Large intestine (tissue), 3 donors: ENCODE results near the gene ARID3B. TPM values are rescaled to one million over a fixed set of nuclear protein-coding genes. Genes with fewer than 3 reads are reported as not detected.
A peak's percentile ranks its signal among the peaks of the same experiment; 100 is the strongest.

Source experiments
- DNase-seq, 2 donors: peaks; one replicate each; pipeline versions ENCODE4 v3.0.0 to v3.0.0-alpha.2; 2013
- H3K27ac ChIP-seq: one replicate; pipeline ENCODE4 v1.5.1; 2013; ENCODE audit warnings: low read length
- H3K27me3 ChIP-seq: 2 replicates; pipeline ENCODE4 v1.6.1; 2013; ENCODE audit warnings: low read length; ENCODE audit not compliant: control insufficient read depth, insufficient read depth
- H3K36me3 ChIP-seq: 2 replicates; pipeline ENCODE4 v1.6.1; 2013; ENCODE audit warnings: low read length; ENCODE audit not compliant: control insufficient read depth, insufficient read depth
- H3K4me1 ChIP-seq: one replicate; pipeline ENCODE4 v1.6.1; 2013; ENCODE audit warnings: low read length; ENCODE audit not compliant: control insufficient read depth, insufficient read depth
- H3K4me3 ChIP-seq: one replicate; pipeline ENCODE4 v1.5.1; 2013; ENCODE audit warnings: low read length
- H3K9me3 ChIP-seq: one replicate; pipeline ENCODE4 v1.6.1; 2013; ENCODE audit warnings: mild to moderate bottlenecking, low read depth, low read length, moderate library complexity; ENCODE audit not compliant: control insufficient read depth
- WGBS: methylation state at CpG from one replicate; pipeline ENCODE4 v1.1.5; 2013; ENCODE audit warnings: low lambda C conversion rate; ENCODE audit not compliant: insufficient coverage; 5-methylcytosine and 5-hydroxymethylcytosine counted together
- polyA plus RNA-seq: library from polyadenylated mRNA; unstranded; fragments of 120-200 nt; gene quantifications from one replicate; pipeline ENCODE4 v1.2.1, GENCODE V29; 2013

The ARID3B gene
- polyA plus RNA-seq, 1 donor, result 13.1 TPM

- peaks cover 78% of the 10 kb centered on the region for H3K36me3 ChIP-seq
- H3K27ac ChIP-seq, result no peak overlapping the region
- H3K27me3 ChIP-seq, result no peaks in the 10 kb centered on the region
- no peaks in the 10 kb centered on the region for H3K9me3 ChIP-seq
- no peak overlapping the region for H3K4me3 ChIP-seq
- peaks cover 8% of the 10 kb centered on the region for H3K4me1 ChIP-seq
- peak; percentile 45 to 52 for DNase-seq
- no CpG with 5 or more reads among the region's 23 CpGs for WGBS
These were observed 79.9 kb downstream of the ARID3B start for GRCh38 chr15:74620636-74621545.

GRCh38 chr15:74621546-74621920 lies 80.5 kb downstream of the ARID3B start:
- no peak for DNase-seq
- WGBS, result no CpG with 5 or more reads among the region's 16 CpGs
- H3K27me3 ChIP-seq, result no peaks in the 10 kb centered on the region

GRCh38 chr15:74621936-74622335 lies 80.9 kb downstream of the ARID3B start:
- no peaks in the 10 kb centered on the region for H3K27me3 ChIP-seq
- H3K4me3 ChIP-seq, result no peak overlapping the region
- peaks cover 88% of the 10 kb centered on the region for H3K36me3 ChIP-seq
- H3K9me3 ChIP-seq, result no peaks in the 10 kb centered on the region
- H3K27ac ChIP-seq, result no peak overlapping the region
- H3K4me1 ChIP-seq, result peaks cover 4% of the 10 kb centered on the region
- no peak for DNase-seq
- 100% methylated on average over 5 of the region's 21 CpGs for WGBS

More at GRCh38 chr15:74621546-74621920, 80.5 kb downstream of the ARID3B start:
- no peak overlapping the region for H3K4me3 ChIP-seq
- peaks cover 8% of the 10 kb centered on the region for H3K4me1 ChIP-seq
- no peak overlapping the region for H3K27ac ChIP-seq
- peaks cover 84% of the 10 kb centered on the region for H3K36me3 ChIP-seq
- H3K9me3 ChIP-seq, result no peaks in the 10 kb centered on the region

- DNase-seq, result no peak
- H3K9me3 ChIP-seq, result no peaks in the 10 kb centered on the region
- WGBS, result no CpG with 5 or more reads among the region's 3 CpGs
- H3K4me1 ChIP-seq, result no peaks in the 10 kb centered on the region
- H3K27me3 ChIP-seq, result no peaks in the 10 kb centered on the region
- H3K36me3 ChIP-seq, result peaks cover 97% of the 10 kb centered on the region
- no peak overlapping the region for H3K4me3 ChIP-seq
- H3K27ac ChIP-seq, result no peak overlapping the region
These were observed 81.7 kb downstream of the ARID3B start for GRCh38 chr15:74622758-74623157.

GRCh38 chr15:74624020-74624602 lies 83.1 kb downstream of the ARID3B start:
- H3K4me3 ChIP-seq, result no peak overlapping the region
- H3K27me3 ChIP-seq, result no peaks in the 10 kb centered on the region
- H3K9me3 ChIP-seq, result no peaks in the 10 kb centered on the region
- H3K4me1 ChIP-seq, result no peaks in the 10 kb centered on the region
- WGBS, result no CpG with 5 or more reads among the region's 7 CpGs
- H3K27ac ChIP-seq, result no peak overlapping the region
- peaks cover 100% of the 10 kb centered on the region for H3K36me3 ChIP-seq
- no peak for DNase-seq

- no peaks in the 10 kb centered on the region for H3K4me1 ChIP-seq
- peaks cover 100% of the 10 kb centered on the region for H3K36me3 ChIP-seq
- no peaks in the 10 kb centered on the region for H3K9me3 ChIP-seq
- no peak overlapping the region for H3K27ac ChIP-seq
- no peak overlapping the region for H3K4me3 ChIP-seq
- no CpG with 5 or more reads among the region's 6 CpGs for WGBS
- H3K27me3 ChIP-seq, result no peaks in the 10 kb centered on the region
- no peak for DNase-seq
These were observed 84.7 kb downstream of the ARID3B start for GRCh38 chr15:74625693-74626092.

GRCh38 chr15:74626336-74626735 lies 85.3 kb downstream of the ARID3B start:
- Histone ChIP-seq H3K9me3 (no peaks in the 10 kb centered on the region), H3K4me3 (no peak overlapping the region), H3K36me3 (peaks cover 100% of the 10 kb centered on the region), H3K27me3 (no peaks in the 10 kb centered on the region), H3K4me1 (no peaks in the 10 kb centered on the region), H3K27ac (no peak overlapping the region)
- no CpG with 5 or more reads among the region's 7 CpGs for WGBS
- DNase-seq, result no peak

- Histone ChIP-seq H3K9me3 (no peaks in the 10 kb centered on the region), H3K27me3 (no peaks in the 10 kb centered on the region), H3K36me3 (peaks cover 97% of the 10 kb centered on the region), H3K4me3 (no peak overlapping the region), H3K4me1 (no peaks in the 10 kb centered on the region), H3K27ac (no peak overlapping the region)
- 80% methylated on average over 1 of the region's 10 CpGs for WGBS
- DNase-seq, result no peak
These were observed 86.0 kb downstream of the ARID3B start for GRCh38 chr15:74626752-74627692.

GRCh38 chr15:74627766-74628165 lies 86.7 kb downstream of the ARID3B start:
- no peaks in the 10 kb centered on the region for H3K4me1 ChIP-seq
- DNase-seq, result no peak
- no peak overlapping the region for H3K27ac ChIP-seq
- WGBS, result no CpG with 5 or more reads among the region's 5 CpGs
- no peaks in the 10 kb centered on the region for H3K9me3 ChIP-seq
- H3K36me3 ChIP-seq, result peaks cover 97% of the 10 kb centered on the region
- H3K27me3 ChIP-seq, result no peaks in the 10 kb centered on the region
- H3K4me3 ChIP-seq, result no peak overlapping the region

- Histone ChIP-seq H3K27me3 (no peaks in the 10 kb centered on the region), H3K4me3 (no peak overlapping the region), H3K27ac (no peak overlapping the region), H3K9me3 (no peaks in the 10 kb centered on the region), H3K4me1 (no peaks in the 10 kb centered on the region), H3K36me3 (peaks cover 97% of the 10 kb centered on the region)
- DNase-seq, result no peak
- WGBS, result no CpG with 5 or more reads among the region's 3 CpGs
These were observed 87.2 kb downstream of the ARID3B start for GRCh38 chr15:74628199-74628598.
